H1 (cell line): ENCODE data around the gene PPP1R12B.
"Not testable (repeated sequence)": the region's sequence is repeated elsewhere in the genome, so short reads cannot be mapped to it uniquely, and the experiment has no call there.

ENCODE experiments used
- CHD1 ChIP-seq: IDR thresholded peaks from 2 replicates; pipeline ENCODE4 v1.6.1; 2012; ENCODE audit warnings: low read depth, low read length, improper control_type of control experiment
- CTCF ChIP-seq, 3 experiments: IDR thresholded peaks; 1 replicate in 2 of 3; 2 replicates in 1 of 3; pipeline versions ENCODE4 v1.5.1 to v1.6.1; 2011; ENCODE audit warnings: low read length in 3 of 3, mild to moderate bottlenecking in 3 of 3, inconsistent platforms in 2 of 3, low read depth in 1 of 3, moderate library complexity in 1 of 3; ENCODE audit not compliant: insufficient read depth in 1 of 3; ENCODE audit errors: control extremely low read depth in 1 of 3
- POLR2AphosphoS5 ChIP-seq: IDR thresholded peaks from 2 replicates; pipeline ENCODE4 v1.6.1; 2011; ENCODE audit warnings: low read depth, low read length
- TCF12 ChIP-seq: IDR thresholded peaks from 2 replicates; pipeline ENCODE4 v1.6.1; 2011; ENCODE audit warnings: low read depth, mild to moderate bottlenecking, low read length
- YY1 ChIP-seq: IDR thresholded peaks from 2 replicates; pipeline ENCODE4 v1.6.1; 2011; ENCODE audit warnings: low read depth, mild to moderate bottlenecking, low read length

GRCh38 chr1:202422709-202423108 is 74.2 kb downstream of the PPP1R12B start:
- not testable (repeated sequence) for TF ChIP-seq POLR2AphosphoS5; CHD1; CTCF (IDR thresholded peaks at IDR 0.05; ENCODE audit: control extremely low read depth in 1 of 3, insufficient read depth in 1 of 3, low read depth in 1 of 3, low read length in 3 of 3); YY1; TCF12
